Progenitor cell of endocrine pancreas (in vitro differentiated cells): ENCODE measurements around the gene BNC2. TPM values are rescaled to one million over a fixed set of nuclear protein-coding genes. Genes with fewer than 3 reads are reported as not detected.
"Not testable (repeated sequence)": the region's sequence is repeated elsewhere in the genome, so short reads cannot be mapped to it uniquely, and the experiment has no call there.

ENCODE experiments used
- DNase-seq: peaks from one replicate; pipeline ENCODE4 v3.0.0; 2021; ENCODE audit warnings: low spot score; ENCODE audit not compliant: unreplicated experiment
- H3K27ac Mint-ChIP-seq: 2 replicates; pipeline ENCODE4 v1.8.0; 2021; ENCODE audit warnings: mild to moderate bottlenecking, moderate library complexity, mixed read lengths
- H3K27me3 Mint-ChIP-seq: 2 replicates; pipeline ENCODE4 v1.8.0; 2021; ENCODE audit warnings: mixed read lengths
- H3K36me3 Mint-ChIP-seq: 2 replicates; pipeline ENCODE4 v1.8.0; 2022; ENCODE audit warnings: mixed read lengths; ENCODE audit not compliant: insufficient read depth
- H3K4me1 Mint-ChIP-seq: 2 replicates; pipeline ENCODE4 v1.8.0; 2021; ENCODE audit warnings: low read depth, mixed read lengths
- H3K4me3 Mint-ChIP-seq: 2 replicates; pipeline ENCODE4 v1.8.0; 2021; ENCODE audit warnings: low read depth, mild to moderate bottlenecking, moderate library complexity, mixed read lengths
- H3K9me3 Mint-ChIP-seq: 2 replicates; pipeline ENCODE4 v1.8.0; 2021; ENCODE audit warnings: low read depth, mixed read lengths
- total RNA-seq: library from RNA; stranded (reverse); gene quantifications from 2 replicates; pipeline ENCODE4 v1.2.1, GENCODE V29; 2021
- TF ChIP-seq, protein P1 (sequence below): fragments of 200-600 bp; sonication (generic); IDR thresholded peaks from one replicate; pipeline ENCODE4 v1.5.0; 2021; ENCODE audit warnings: antibody characterized with exemption, mild to moderate bottlenecking; ENCODE audit not compliant: unreplicated experiment

Gene BNC2
- total RNA-seq, 1 donor from 2014 or later: 1.0 TPM

DNA sequence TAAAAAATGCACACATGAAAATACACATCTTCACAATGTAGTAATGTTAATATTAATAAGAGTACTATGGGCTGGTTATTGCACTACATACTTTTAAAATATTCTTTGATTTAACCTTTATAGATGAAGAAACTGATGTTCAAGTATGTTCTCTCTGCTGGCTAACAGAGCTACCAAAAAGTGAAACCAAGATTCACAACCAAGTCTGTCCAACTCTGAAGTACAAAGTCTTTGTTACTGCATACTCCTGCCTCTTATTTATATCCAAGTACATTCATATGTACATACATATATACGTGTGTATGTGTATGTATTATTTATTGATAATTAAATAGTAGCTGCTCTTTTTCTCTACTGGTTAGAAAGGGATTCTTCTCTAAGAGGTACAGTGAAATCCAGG, 325.6 kb downstream of the BNC2 start:
- Mint-ChIP-seq H3K27me3 (peaks cover 3% of the 10 kb centered on the region), H3K27ac (no peak overlapping the region), H3K4me1 (peaks cover 11% of the 10 kb centered on the region), H3K9me3 (no peaks in the 10 kb centered on the region), H3K36me3 (no peaks in the 10 kb centered on the region), H3K4me3 (no peak overlapping the region)
- DNase-seq: no peak
- TF ChIP-seq, protein P1, sequence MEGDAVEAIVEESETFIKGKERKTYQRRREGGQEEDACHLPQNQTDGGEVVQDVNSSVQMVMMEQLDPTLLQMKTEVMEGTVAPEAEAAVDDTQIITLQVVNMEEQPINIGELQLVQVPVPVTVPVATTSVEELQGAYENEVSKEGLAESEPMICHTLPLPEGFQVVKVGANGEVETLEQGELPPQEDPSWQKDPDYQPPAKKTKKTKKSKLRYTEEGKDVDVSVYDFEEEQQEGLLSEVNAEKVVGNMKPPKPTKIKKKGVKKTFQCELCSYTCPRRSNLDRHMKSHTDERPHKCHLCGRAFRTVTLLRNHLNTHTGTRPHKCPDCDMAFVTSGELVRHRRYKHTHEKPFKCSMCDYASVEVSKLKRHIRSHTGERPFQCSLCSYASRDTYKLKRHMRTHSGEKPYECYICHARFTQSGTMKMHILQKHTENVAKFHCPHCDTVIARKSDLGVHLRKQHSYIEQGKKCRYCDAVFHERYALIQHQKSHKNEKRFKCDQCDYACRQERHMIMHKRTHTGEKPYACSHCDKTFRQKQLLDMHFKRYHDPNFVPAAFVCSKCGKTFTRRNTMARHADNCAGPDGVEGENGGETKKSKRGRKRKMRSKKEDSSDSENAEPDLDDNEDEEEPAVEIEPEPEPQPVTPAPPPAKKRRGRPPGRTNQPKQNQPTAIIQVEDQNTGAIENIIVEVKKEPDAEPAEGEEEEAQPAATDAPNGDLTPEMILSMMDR: no peak

DNA sequence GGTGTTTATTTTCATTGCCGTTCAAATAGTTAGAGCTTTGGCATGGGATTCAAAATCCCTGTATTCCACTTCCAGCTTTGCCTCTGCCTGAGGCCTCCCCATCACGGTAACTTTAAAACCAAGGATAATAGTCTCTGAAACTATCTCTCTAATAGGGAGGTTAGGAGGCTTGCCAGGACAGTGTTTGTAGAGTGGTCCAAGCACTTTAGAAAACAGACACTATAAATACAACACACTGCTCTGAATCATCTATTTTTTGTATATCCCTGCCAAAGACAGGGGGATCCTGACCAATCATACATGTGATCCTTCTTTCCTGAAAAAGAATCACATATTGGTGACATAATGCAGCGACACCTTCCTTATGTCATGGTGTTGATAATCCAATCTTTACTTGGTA, 326.8 kb downstream of the BNC2 start:
- no peak overlapping the region for H3K27ac Mint-ChIP-seq
- DNase-seq: no peak
- H3K27me3 Mint-ChIP-seq: peaks cover 3% of the 10 kb centered on the region
- H3K36me3 Mint-ChIP-seq: no peaks in the 10 kb centered on the region
- H3K4me3 Mint-ChIP-seq: no peak overlapping the region
- TF ChIP-seq, protein P1: no peak
- H3K4me1 Mint-ChIP-seq: peaks cover 11% of the 10 kb centered on the region
- no peaks in the 10 kb centered on the region for H3K9me3 Mint-ChIP-seq

DNA sequence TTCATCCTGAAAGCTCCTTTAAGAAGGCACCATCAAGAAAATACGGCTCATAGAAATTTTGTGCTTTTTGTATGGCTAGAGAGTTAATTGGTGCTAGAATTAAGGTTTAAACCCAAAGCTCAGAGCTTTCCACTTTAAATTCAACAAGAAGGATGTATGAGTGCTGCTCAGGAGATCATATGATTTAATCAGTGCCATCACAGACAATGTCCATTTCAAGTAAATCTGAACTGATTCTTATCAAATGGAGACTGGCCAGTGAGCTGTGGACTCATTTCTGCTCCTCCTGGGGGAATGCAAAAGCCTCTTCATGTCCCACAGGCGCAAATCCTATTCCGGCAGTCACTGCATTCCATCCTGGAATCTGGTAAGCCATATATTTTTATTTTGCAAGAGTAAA, 327.2 kb downstream of the BNC2 start:
- no peak overlapping the region for H3K27ac Mint-ChIP-seq
- no peaks in the 10 kb centered on the region for H3K9me3 Mint-ChIP-seq
- H3K4me3 Mint-ChIP-seq: no peak overlapping the region
- no peak for DNase-seq
- peaks cover 3% of the 10 kb centered on the region for H3K27me3 Mint-ChIP-seq
- no peaks in the 10 kb centered on the region for H3K36me3 Mint-ChIP-seq
- peaks cover 11% of the 10 kb centered on the region for H3K4me1 Mint-ChIP-seq
- TF ChIP-seq, protein P1: no peak

DNA sequence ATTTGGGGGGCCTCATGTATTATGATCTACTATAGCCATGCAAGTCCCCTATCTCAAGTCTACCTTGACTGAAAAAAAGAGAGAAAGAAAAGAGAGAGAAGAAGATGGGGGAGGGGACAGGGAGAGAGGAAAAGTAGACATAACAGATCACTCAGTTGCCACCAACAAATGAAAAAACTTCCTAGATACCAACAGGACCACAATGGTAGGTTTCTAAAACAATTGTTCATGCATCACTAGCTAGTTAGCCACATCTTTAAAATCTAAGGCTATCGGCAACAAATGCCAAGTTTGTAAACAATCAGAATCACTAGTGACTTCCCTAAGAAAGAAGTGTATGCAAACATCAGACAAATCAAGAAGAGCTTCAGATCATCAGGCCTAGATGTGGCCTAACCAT, 328.2 kb downstream of the BNC2 start:
- no peak for DNase-seq
- Mint-ChIP-seq H3K36me3 (no peaks in the 10 kb centered on the region), H3K9me3 (no peaks in the 10 kb centered on the region), H3K27me3 (peaks cover 3% of the 10 kb centered on the region), H3K4me1 (peaks cover 9% of the 10 kb centered on the region), H3K4me3 (no peak overlapping the region), H3K27ac (no peak overlapping the region)
- TF ChIP-seq, protein P1: no peak

DNA sequence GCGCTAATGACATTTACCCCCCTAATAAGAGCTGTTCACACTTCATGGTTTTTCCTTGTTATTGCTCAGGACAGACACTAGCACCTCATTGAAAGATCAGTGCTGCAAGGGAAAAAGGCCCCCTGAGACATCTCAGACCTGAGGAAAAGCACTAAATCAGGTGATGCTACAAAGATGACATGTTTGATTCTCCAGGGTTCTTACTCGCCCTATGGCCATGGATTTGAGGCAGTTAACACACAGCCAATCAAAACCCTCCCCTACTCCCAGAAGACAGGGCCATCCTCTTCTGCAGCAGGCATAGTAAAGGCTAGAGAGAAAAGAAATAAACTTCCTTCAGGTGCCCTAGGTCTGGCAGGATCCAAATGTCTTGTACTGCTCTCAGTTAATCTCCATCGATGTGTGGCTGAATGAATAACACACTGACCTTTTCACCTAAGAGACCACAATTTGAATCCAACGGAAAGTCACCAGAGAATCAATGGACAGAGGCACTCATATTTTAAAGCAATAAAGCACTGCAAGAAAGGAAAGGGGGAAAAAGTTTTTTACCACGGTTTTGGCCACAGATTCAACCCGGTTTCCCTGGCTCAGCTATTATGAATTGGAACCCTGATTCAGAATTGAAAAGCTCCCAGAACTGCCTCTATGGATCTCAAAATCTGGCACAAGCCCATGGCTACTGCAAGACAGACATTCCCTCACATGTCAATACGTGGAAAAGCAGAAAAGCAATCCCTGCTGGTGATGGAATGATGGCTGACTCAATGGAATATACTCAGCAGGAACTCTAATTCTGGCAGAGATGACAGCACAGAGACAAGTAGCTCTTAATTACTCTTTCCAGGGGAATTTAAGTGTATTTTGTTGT, 329.5 kb downstream of the BNC2 start:
- Mint-ChIP-seq H3K9me3 (no peaks in the 10 kb centered on the region), H3K27ac (no peak overlapping the region), H3K36me3 (no peaks in the 10 kb centered on the region), H3K27me3 (peaks cover 3% of the 10 kb centered on the region), H3K4me1 (peaks cover 8% of the 10 kb centered on the region), H3K4me3 (no peak overlapping the region)
- TF ChIP-seq, protein P1: no peak
- no peak for DNase-seq

DNA sequence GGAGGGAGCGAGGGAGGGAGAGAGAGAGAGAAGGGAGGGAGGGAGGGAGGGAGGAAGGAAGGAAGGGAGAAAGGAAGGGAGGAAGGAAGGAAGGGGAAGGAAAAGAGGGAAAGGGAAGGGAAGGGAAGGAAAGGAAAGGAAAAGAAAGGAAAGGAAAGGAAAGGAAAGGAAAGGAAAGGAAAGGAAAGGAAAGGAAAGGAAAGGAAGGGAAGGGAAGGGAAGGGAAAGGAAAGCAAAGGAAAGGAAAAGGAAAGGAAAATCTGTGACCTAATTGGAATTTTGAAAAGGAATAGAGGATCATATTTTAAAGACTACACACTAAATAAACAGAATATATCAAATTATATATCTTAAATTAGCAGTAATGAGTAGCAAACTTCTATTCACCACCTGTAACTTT, 330.8 kb downstream of the BNC2 start:
- not testable (repeated sequence) for H3K4me1 Mint-ChIP-seq, H3K9me3 Mint-ChIP-seq, H3K36me3 Mint-ChIP-seq, DNase-seq, H3K4me3 Mint-ChIP-seq, H3K27ac Mint-ChIP-seq, H3K27me3 Mint-ChIP-seq
